Stimulated activated CD8-positive, alpha-beta memory T cell treated with anti-CD3 and anti-CD28 coated beads, Interleukin-4, amount 100 ng/mL, for 4 hours (primary cell): ENCODE results near the gene RPRD2.
"Not testable (repeated sequence)": the region's sequence is repeated elsewhere in the genome, so short reads cannot be mapped to it uniquely, and the experiment has no call there.

Experiments used
- DNase-seq, 2 donors: peaks; one replicate each; pipeline ENCODE4 v3.0.0-alpha.2; 2020; ENCODE audit warnings: low read depth in 2 of 2, low spot score in 1 of 2

The RPRD2 gene

DNA sequence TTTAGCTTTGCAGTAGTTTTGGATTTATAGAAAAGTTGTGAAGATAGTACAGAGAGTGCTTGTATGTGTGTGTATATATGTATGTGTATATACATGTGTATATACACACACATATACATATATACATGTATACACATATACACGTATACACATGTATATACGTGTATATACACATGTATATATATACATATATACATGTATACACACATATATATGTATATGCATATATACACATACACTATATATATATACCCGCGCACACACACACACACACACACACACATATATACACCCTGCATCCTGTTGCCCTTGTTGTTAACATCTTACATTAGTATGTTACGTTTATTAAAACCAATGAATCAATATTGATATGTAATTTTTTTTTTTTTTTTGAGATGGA lies 24.3 kb downstream of the RPRD2 start:
- DNase-seq, result no peak

DNA sequence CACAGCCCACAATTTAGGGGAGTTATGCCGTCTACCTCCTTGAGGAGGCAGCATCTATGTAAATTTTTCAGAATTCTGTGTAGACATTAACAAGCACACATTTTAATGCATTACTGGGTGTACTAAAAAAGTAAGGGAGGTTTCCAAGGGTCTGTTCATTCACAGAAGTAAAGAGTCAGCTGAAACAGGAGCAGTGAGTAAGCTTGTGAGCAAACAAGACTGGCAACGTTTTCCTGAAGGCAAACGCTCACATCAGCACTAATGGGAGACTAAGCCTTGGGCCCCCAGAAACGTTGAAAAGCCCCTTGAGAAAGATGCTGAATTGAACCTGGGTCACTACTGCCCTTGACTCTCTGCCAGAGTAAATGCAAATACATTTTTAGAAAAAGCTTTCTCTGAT lies 25.7 kb downstream of the RPRD2 start:
- no peak for DNase-seq

DNA sequence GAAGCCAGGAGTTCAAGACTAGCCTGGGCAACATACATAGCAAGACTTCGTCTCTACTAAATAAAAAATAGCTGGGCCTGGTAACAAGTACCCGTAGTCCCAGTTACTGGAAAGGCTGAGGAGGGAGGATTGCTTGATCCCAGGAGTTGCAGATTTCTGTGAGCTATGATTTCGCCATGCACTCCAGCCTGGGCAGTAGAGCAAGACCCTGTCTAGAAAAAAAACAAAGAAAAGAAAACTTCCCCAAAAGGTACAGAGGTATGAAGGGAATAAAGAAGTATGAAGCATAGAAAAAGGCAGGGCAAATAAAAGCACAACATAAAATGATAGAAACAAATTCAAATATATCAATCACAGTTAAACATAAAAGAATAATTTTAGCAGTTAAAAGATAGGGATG lies 28.7 kb downstream of the RPRD2 start:
- no peak for DNase-seq

DNA sequence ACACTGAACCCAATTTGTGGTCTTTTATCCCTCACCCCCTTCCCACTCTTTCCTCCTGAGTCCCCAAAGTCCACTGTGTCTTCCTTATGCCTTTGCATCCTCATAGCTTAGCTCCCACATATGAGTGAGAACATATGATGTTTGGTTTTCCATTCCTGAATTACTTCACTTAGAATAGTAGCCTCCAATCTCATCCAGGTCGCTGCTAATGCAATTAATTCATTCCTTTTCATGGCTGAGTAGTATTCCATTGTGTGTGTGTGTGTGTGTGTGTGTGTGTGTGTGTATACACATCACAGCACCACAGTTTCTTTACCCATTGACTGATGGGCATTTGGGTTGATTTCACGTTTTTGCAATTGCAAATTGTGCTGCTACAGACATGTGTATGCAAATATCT lies 31.2 kb downstream of the RPRD2 start:
- not testable (repeated sequence) for DNase-seq

DNA sequence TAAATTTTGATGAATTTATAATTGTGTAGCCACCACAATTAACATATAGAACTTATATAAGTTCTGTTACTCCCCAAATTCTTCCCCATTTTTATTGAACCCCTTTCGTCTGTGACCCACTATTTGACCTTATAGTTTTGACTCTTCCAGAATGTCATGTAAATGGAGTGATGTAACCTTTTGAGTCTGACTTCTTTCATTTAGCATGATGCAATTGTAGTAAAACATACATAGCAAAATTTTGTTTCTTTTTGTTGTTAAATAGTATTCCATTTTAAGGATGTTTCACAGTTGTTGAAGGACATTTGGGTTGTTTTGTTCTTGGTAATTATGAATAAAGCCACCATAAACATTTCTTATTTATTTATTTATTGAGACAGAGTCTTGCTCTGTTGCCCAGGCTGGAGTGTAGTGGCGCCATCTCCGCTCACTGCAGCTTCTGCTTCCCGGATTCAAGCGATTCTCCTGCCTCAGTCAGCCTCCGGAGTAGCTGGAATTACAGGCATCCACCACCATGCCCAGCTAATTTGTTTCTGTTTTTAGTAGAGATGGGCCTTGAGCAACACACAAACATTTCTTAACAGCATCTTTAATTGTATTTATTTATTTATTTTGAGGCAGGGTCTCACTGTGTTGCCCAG lies 33.6 kb downstream of the RPRD2 start:
- no peak for DNase-seq

DNA sequence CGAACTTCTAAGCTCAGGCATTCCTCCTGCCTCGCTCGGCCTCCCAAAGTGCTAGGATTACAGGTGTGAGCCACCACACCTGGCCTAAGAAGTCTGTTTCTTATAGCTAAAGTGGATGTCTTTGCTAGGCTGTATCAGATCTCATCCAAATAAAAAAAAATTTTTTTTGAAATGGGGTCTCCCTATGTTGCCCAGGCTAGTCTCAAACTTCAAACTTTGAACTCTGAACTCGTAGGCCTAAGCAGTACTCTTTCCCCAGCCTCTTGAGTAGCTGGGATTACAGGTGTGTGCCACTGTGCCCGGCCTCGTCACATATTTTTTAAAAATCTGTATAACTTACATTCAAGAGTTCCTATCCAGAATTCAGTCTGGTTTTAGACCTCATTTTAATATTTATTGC lies 40.5 kb downstream of the RPRD2 start:
- no peak for DNase-seq

DNA sequence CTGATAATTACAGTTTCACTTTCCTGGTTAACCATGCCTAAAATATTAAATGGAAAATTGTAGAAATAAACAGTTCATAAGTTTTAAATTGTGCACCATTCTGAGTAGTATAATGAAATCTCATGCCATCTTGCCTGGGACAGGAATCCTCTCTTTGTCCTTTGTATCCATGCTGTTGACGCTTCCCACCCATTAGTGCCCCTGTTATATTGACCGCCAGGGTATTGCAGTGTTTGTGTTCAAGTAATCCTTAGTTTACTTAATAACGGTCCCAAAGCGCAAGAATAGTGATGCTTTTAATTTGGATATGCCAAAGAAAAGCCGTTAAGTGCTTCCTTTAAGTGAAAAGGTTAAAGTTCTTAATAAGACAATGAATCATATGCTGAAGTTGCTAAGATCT lies 41.7 kb downstream of the RPRD2 start:
- no peak for DNase-seq

DNA sequence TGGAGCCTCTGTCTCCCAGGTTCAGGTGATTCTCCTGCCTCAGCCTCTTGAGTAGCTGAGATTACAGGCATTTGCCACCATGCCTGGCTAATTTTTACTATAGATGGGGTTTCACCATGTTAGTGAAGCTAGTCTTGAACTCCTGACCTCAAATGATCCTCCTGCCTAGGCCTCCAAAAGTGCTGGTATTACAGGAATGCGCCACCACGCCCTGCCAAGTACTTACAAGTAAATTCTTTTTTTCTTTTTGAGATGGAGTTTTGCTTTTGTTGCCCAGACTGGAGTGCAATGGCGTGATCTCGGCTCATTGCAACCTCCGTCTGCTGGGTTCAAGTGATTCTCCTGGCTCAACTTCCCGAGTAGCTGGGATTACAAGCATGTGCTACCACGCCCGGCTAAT lies 42.5 kb downstream of the RPRD2 start:
- DNase-seq, result no peak

DNA sequence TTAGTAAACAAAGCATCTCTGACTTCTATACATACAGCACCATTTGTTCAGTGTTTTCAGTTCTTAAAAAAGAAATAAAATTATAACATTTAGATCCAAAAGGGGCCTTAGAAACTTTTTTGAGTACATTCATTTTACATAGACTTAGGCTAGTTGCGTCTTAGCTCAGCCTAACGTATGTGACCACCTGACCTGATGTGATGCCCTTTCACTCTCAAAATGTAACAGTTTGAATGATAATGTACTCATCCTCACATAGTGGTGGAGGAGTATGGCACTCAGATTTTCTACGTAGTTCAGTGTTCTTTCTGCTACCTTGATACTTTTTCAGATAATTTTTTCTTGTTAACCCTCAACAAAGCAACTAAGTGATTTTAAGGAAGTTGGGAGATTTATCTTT lies 43.4 kb downstream of the RPRD2 start:
- DNase-seq, result no peak

DNA sequence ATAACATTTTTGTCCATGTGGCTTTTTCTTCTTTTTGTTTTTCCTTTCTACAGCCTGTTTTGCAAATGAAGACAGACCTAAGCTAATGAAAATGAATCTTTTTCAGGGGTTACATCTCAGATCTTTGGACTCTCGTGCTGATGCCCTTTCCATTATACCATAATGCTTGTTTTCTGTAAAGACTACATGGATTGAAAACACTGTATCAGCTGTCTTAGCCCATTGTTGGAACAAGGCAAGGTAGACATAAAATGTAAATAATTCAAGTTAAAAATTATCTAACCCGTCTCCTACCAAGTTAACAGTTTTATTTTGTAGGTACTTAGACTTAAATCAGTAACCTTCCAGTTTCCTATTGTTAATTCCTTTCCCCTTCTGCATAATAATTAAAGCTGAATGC lies 44.9 kb downstream of the RPRD2 start:
- DNase-seq, result no peak

DNA sequence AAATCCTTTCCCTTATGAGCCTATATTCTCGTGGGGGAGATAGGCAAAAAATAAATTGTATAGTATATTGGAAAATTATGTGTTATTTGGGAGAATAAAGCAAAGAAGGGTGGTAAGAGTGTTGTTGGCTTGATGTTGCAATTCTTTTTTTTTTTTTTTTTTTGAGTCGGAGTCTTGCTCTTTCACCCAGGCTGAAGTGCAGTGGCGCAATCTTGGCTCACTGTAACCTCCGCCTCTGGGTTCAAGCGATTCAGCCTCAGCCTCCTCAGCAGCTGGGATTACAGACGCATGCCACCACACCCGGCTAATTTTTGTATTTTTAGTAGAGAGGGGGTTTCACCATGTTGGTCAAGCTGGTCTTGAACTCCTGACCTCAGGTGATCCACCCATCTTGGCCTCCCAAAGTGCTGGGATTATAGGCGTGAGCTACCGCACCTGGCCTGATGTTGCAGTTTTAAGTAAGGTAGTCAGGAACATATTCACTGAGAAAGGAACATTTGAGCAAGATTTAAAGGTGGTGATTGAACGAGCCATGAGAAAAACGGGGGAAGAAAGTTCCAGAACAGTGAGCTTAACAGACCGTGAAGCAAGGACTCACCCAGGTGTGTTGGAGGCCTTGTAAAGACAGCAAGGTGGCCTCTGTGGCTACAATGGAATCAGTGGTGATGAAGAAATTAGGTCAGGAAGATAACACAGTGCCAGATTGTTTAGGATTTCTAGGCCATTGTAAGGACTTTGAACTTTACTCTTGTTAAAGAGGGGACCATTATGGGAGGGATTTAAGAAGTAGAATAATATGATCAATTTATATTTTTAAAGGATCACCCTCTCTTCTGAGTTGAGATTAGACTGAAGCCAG lies 45.8 kb downstream of the RPRD2 start:
- no peak for DNase-seq

DNA sequence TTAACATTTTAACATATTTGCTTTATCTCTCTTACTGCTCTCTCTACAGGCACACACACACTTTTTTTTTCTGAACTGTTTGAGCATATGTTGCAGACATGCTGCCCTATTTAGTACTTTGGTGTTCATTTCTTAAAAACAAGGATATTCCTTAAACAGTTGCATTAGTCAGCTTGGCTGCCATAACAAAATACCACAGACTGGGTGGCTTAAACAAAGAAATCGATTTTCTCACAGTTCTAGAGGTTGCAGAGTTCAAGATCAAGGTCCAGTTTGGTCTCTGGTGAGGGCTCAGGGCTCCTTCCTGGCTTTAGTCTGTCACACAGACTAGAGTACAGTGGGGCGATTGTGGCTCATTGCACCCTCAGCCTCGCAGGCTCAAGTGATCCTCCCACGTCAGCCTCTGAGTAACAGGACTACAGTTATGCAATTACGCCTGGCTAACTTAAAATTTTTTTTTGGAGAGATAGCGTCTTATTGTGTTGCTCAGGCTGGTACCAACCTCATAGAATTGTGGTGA lies 46.7 kb downstream of the RPRD2 start:
- no peak for DNase-seq

DNA sequence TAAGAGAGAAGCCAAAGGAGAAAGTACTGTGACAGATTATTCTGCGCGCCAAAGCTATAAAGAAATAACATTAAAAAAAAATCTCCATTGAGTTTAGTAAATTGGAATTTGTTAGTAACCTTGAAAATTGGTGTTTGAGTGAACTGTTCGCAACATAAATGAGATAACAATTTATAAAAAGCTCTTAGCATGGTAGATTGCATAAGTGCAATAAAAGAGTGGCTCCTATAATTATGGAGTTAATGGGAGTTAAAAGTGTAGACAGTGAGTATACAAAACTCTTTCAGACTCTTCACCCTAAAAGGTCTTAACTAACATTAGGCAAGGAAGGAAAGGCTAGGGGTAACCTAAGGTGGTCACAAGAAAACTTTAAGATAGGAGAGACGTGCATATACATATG lies 50.6 kb downstream of the RPRD2 start:
- DNase-seq, result no peak

DNA sequence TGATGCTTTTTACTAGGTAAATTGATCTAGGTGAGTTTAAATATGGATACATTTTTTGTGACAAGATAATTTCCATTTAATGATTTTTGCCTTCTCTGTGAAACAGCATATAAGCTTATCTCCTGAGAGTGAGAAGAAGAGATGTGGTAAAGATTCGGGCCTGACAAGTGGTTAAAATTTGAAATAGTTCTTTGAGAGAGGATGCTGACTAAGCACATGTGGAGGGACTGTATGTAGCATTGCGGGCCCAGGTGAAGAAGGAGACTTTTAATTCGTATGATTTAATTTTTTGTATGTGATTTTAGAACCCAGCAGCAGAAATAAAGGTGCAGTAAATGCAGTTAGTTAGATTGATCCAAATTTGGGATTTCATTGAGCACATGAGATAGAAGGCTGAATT lies 51.9 kb downstream of the RPRD2 start:
- DNase-seq, result no peak

DNA sequence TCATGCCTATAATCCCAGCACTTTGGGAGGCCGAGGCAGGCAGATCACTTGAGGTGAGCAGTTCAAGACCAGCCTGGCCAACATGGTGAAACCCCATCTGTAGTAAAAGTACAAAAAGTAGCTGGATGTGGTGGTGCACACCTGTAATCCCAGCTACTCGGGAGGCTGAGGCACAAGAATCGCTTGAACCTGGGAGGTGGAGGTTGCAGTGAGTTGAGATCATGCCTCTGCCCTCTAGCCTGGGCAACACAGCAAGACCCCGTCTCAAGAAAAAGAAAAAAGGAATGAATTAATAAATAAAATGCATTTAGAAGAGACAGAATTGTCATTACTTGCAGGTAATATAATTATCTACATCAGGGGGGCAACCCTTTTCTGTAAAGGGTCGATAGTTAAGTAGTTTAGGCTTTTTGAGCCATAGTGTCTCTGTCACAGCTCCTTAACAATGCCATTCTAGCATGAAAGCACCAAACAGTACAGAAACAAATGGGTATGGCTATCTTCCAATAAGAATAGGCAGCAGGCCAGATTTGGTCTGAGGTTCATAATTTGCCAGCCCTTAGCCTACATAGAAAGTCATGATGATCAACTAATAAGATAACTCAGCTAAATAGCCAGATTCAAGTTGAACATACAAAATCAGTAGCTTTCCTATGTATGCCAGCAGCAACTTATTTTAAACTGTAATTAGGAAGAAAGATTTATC lies 56.8 kb downstream of the RPRD2 start:
- DNase-seq, result no peak

DNA sequence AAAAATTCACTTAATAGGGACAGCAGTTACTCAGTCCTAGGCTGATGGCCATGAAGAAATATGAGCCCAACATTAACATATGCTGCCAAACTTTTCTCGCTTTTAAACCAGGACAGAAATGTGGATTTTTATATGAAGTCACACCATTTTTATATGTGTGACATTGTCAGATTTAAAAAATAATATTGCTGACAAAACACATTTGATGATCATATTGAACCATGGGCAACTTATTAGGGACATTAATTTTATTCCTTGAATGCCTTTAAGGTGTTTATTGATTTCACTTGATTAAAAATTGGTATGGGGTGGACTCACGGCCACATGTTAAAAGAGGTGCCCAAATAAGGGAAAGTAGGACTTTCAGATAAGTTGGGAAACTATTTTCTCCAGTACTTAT lies 58.6 kb downstream of the RPRD2 start:
- no peak for DNase-seq

DNA sequence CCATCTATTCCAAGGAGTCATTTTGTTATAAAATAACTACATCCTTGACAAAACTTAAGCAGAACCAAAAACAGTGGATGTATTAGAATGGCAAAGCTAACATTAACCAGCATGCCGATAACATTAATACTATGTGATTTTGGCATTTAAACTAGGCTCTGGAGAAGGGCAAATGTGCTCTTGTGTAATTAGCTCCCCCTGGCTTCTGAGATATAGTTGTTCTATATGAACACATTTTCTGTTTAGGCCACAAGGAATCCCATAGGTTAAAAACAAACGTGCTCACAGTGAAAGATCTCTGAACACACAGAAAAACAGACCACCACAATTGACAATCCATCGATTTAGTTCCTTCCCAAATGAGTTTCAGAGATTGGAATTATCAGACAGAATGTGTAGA lies 65.9 kb downstream of the RPRD2 start:
- DNase-seq, result no peak

DNA sequence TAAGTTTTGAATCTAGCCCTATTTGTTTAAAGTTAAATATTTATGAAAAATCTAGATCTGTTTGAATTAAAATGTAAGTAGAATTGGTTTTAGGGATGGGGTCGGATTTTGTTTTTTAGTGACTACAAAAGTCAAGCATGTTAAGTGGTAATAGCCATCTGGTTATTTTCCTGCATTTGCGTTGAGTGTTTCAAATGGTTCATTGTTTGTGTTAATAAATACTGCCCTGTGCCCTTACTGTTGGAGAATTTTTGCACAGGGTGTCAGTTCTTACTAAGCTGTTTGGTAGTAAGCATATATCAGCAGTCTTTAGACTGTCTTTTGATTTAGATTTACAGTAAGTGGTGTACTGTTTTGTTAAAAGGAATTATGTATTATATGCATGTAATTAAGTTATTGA lies 77.2 kb downstream of the RPRD2 start:
- DNase-seq, result no peak

DNA sequence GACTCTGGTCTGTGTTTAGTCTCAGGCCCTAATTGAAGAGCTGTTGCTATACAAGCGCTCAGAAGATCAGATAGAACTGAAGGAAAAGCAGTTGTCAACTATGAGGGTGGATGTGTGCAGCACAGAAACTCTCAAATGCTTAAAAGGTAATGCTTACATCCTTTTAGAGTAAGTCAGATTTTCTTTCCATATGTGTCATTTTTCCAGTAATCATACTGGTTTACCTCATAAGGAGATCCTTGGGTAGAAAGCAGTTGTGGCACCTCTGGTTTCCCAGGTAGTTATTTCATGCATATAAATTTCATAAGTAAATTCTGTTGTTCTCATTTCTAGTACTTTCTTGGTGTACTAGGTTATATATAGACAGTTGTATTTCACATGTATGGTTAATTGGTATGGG lies 80.3 kb downstream of the RPRD2 start:
- no peak for DNase-seq

DNA sequence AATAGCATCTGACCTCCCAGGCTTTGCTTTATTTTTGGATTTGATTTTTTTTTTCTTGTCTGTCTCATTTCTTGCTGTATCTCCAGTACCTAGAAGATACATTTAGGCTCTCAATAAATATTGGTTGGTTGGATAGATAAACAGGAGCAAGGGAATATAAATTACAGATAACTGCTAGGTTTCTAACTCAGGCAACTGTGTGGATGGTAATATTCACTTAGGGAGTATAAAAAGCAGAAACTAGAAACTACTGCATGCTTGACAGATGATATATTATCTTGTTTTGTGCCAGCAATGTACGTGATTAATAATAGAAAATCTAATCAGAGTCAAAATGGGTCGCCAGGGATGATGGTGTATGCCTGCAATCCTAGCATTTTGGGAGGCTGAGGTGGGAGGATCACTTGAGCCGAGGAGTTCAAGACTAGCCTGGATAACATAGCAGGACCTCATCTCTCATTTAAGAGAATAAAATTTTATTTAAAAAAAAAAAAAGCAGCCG lies 92.2 kb downstream of the RPRD2 start:
- DNase-seq, result no peak

DNA sequence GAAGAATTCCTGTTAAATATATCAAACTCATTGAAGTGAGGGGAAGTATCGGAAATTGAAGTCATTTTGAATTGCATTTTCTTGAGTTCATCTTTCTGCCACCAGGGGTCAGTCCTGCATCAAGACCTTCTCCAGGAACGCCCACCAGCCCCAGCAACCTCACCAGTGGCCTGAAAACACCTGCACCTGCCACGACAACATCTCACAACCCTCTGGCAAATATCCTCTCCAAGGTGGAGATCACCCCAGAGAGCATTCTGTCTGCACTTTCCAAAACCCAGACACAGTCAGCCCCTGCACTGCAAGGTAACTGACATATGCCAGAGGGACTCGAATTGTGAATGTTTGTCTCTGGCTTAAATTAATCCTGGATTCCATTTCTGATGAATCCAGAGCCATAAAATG lies 100.5 kb downstream of the RPRD2 start:
- peak; percentile 38 to 54 for DNase-seq

DNA sequence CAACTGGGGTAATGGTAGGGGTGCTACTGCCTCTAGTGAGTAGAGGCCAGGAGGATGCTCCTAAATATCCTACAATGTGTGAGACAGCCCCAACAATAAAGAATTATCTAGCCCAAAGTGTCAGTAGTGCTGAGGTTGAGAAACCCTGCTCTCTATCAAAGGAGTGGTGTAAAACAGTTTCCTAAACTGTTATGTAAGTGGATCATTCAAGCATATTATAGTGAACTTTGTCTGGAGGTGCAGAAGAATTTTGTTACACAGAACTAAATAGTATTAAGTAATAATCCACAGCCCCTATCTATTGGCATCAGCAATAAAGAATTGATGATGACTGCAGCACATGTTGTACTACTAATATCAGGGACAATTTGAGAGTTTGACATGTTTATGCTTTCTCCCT lies 103.0 kb downstream of the RPRD2 start:
- DNase-seq, result no peak
